Activated T-cell treated with anti-CD3 and anti-CD28 coated beads, Interleukin-2, amount 50 U/mL, for 72 hours (primary cell): ENCODE results near the gene MYPOP. TPM values are rescaled to one million over a fixed set of nuclear protein-coding genes. Genes with fewer than 3 reads are reported as not detected.
"Not testable (repeated sequence)": the region's sequence is repeated elsewhere in the genome, so short reads cannot be mapped to it uniquely, and the experiment has no call there.

ENCODE experiments used
- ATAC-seq, 2 donors: fragments of 150-1000 bp; cut with Tn5 transposase; replicated peaks in 1 of 2; 2 replicates each; pipeline ENCODE4 v1.10.0; 2021; ENCODE audit warnings: moderate library complexity in 2 of 2, mild to moderate bottlenecking in 1 of 2
- DNase-seq, 2 donors: peaks; one replicate each; pipeline ENCODE4 v3.0.0; 2021 to 2022; ENCODE audit warnings: mixed read lengths in 1 of 2
- H3K27ac Mint-ChIP-seq: one replicate; pipeline ENCODE4 v1.8.0; 2022; ENCODE audit warnings: mild to moderate bottlenecking, moderate library complexity, mixed read lengths
- H3K27me3 Mint-ChIP-seq: one replicate; pipeline ENCODE4 v1.8.0; 2022; ENCODE audit warnings: low read depth, mixed read lengths
- H3K36me3 Mint-ChIP-seq, 2 donors: one replicate each; pipeline ENCODE4 v1.8.0; 2022; ENCODE audit warnings: mixed read lengths in 2 of 2, mild to moderate bottlenecking in 1 of 2; ENCODE audit not compliant: insufficient read depth in 2 of 2
- H3K4me1 Mint-ChIP-seq: one replicate; pipeline ENCODE4 v1.8.0; 2022; ENCODE audit warnings: low read depth, mixed read lengths
- H3K4me3 Mint-ChIP-seq, 2 donors: one replicate each; pipeline ENCODE4 v1.8.0; 2022; ENCODE audit warnings: mild to moderate bottlenecking in 2 of 2, mixed read lengths in 2 of 2, moderate library complexity in 2 of 2
- H3K9me3 Mint-ChIP-seq, 2 donors: one replicate each; pipeline ENCODE4 v1.8.0; 2022; ENCODE audit warnings: mixed read lengths in 2 of 2
- total RNA-seq, 2 donors: library from RNA; stranded (reverse); gene quantifications; one replicate each; pipeline ENCODE4 v1.2.3, GENCODE V29; 2022

Gene MYPOP
- total RNA-seq, 2 donors from 2014 or later: 9.2 to 10.9 TPM

DNA sequence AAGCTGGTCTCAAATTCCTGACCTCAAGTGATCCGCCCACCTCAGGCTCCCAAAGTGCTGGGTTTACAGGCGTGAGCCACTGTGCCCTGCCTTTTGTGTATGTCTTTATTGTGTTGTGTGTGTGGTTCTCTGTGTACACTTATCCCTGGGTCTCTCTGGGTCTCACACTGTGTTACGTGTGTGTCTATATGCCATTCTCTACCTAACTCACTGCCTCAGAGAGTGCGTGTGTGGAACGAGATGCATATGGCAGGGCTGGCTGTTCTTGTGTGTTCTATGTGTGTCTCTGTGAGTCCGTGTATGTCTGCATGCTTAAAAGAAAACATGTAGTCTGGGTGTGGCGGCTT is 27.8 kb downstream of the MYPOP start:
- Mint-ChIP-seq H3K9me3 (no peaks in the 10 kb centered on the region), H3K4me3 (no peak overlapping the region), H3K4me1 (peaks cover 31% of the 10 kb centered on the region), H3K27ac (no peak overlapping the region), H3K36me3 (no peaks in the 10 kb centered on the region), H3K27me3 (peaks cover 13% of the 10 kb centered on the region)
- DNase-seq (no peak), ATAC-seq (no peak)

DNA sequence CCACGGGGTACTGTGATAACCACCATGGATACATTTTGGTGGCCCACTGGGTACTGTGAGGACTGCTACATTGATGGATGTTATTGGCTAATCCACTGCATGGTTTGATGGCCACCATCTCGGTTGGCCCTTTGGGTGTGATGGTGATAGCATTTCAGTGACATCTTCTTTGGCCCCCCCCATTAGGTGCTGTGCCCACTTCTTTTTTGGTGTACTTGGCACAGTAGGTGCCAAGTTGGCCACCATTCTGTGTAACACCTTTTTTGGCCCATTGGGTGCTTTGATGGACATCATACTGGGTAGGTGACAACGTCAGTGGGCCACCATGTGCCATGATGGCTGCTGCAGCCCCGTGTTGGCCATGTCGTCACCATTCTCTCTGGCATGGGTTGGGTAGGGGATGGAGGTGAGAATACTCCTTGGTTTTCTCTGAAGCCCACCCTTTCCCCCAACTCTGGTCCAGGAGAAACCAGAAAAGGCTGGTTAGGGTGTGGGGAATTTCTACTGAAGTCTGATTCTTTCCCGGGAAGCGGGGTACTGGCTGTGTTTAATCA is 29.1 kb downstream of the MYPOP start:
- H3K36me3 Mint-ChIP-seq: no peaks in the 10 kb centered on the region
- no peak overlapping the region for H3K4me3 Mint-ChIP-seq
- no peak overlapping the region for H3K27ac Mint-ChIP-seq
- ATAC-seq (no peak), DNase-seq (no peak)
- peaks cover 27% of the 10 kb centered on the region for H3K4me1 Mint-ChIP-seq
- H3K27me3 Mint-ChIP-seq: peaks cover 13% of the 10 kb centered on the region
- H3K9me3 Mint-ChIP-seq: no peaks in the 10 kb centered on the region

DNA sequence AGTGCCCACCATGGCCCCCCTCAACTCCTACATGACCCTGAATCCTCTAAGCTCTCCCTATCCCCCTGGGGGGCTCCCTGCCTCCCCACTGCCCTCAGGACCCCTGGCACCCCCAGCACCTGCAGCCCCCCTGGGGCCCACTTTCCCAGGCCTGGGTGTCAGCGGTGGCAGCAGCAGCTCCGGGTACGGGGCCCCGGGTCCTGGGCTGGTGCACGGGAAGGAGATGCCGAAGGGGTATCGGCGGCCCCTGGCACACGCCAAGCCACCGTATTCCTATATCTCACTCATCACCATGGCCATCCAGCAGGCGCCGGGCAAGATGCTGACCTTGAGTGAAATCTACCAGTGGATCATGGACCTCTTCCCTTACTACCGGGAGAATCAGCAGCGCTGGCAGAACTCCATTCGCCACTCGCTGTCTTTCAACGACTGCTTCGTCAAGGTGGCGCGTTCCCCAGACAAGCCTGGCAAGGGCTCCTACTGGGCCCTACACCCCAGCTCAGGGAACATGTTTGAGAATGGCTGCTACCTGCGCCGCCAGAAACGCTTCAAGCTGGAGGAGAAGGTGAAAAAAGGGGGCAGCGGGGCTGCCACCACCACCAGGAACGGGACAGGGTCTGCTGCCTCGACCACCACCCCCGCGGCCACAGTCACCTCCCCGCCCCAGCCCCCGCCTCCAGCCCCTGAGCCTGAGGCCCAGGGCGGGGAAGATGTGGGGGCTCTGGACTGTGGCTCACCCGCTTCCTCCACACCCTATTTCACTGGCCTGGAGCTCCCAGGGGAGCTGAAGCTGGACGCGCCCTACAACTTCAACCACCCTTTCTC is 30.1 kb downstream of the MYPOP start:
- H3K9me3 Mint-ChIP-seq: no peaks in the 10 kb centered on the region
- peaks cover 17% of the 10 kb centered on the region for H3K4me1 Mint-ChIP-seq
- no peak overlapping the region for H3K4me3 Mint-ChIP-seq
- no peak overlapping the region for H3K27ac Mint-ChIP-seq
- H3K36me3 Mint-ChIP-seq: no peaks in the 10 kb centered on the region
- peaks cover 7% of the 10 kb centered on the region for H3K27me3 Mint-ChIP-seq
- ATAC-seq (no peak), DNase-seq (no peak)

- DNase-seq (no peak), ATAC-seq (no peak)
- no peaks in the 10 kb centered on the region for H3K9me3 Mint-ChIP-seq
- H3K27ac Mint-ChIP-seq: no peak overlapping the region
- H3K36me3 Mint-ChIP-seq: no peaks in the 10 kb centered on the region
- H3K4me3 Mint-ChIP-seq: no peak overlapping the region
- H3K4me1 Mint-ChIP-seq: peaks cover 8% of the 10 kb centered on the region
- H3K27me3 Mint-ChIP-seq: peaks cover 4% of the 10 kb centered on the region
Observed at GRCh38 chr19:45870798-45871197, 31.6 kb downstream of the MYPOP start.

GRCh38 chr19:45867241-45867640 is 35.2 kb downstream of the MYPOP start:
- H3K36me3 Mint-ChIP-seq, DNase-seq, ATAC-seq, H3K4me3 Mint-ChIP-seq, H3K27ac Mint-ChIP-seq, H3K9me3 Mint-ChIP-seq: not testable (repeated sequence)
- peaks cover 25% of the 10 kb centered on the region for H3K27me3 Mint-ChIP-seq
- peaks cover 21% of the 10 kb centered on the region for H3K4me1 Mint-ChIP-seq

- Mint-ChIP-seq H3K27me3 (peaks cover 25% of the 10 kb centered on the region), H3K36me3 (peaks cover 5 to 10% of the 10 kb centered on the region in 2 donors), H3K9me3 (no peaks in the 10 kb centered on the region), H3K4me3 (no peak overlapping the region), H3K27ac (no peak overlapping the region), H3K4me1 (peaks cover 28% of the 10 kb centered on the region)
- DNase-seq (no peak), ATAC-seq (no peak)
Observed at GRCh38 chr19:45866400-45867176, 35.8 kb downstream of the MYPOP start.

GRCh38 chr19:45865269-45865948 is 37.0 kb downstream of the MYPOP start:
- Mint-ChIP-seq H3K4me1 (peaks cover 36% of the 10 kb centered on the region), H3K9me3 (no peaks in the 10 kb centered on the region), H3K4me3 (peak overlapping the region in 1 of 2 donors; percentile 36), H3K36me3 (peaks cover 5 to 10% of the 10 kb centered on the region in 2 donors), H3K27me3 (peaks cover 25% of the 10 kb centered on the region), H3K27ac (no peak overlapping the region)
- DNase-seq (no peak), ATAC-seq (no peak)

DNA sequence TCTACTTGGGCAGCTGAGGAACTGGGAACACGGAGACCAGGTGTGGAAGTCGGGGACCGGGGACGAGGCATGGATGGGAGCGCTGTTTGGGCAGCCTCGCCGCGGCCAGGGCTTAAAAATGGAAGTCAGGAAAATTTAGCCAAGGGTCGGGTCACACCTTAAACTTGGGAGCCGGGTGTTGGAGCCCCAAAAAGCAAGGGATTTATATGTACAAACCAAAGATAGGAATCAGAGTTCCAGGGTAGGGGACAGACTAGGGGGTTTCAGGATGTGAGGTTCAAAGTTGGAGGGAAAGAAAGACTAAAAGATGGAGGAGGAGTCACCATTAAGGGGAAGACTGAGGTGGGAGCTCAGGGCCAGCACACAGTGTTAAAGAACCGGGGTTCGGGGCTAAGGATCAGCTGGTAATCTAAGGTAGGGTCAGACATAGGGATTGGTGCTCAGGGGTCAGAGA is 37.8 kb downstream of the MYPOP start:
- peaks cover 36% of the 10 kb centered on the region for H3K4me1 Mint-ChIP-seq
- H3K27me3 Mint-ChIP-seq: peaks cover 25% of the 10 kb centered on the region
- H3K27ac Mint-ChIP-seq: no peak overlapping the region
- ATAC-seq: no peak
- no peaks in the 10 kb centered on the region for H3K9me3 Mint-ChIP-seq
- no peak for DNase-seq
- peaks cover 5 to 12% of the 10 kb centered on the region in 2 donors for H3K36me3 Mint-ChIP-seq
- H3K4me3 Mint-ChIP-seq: peak overlapping the region; percentile 71 to 78

DNA sequence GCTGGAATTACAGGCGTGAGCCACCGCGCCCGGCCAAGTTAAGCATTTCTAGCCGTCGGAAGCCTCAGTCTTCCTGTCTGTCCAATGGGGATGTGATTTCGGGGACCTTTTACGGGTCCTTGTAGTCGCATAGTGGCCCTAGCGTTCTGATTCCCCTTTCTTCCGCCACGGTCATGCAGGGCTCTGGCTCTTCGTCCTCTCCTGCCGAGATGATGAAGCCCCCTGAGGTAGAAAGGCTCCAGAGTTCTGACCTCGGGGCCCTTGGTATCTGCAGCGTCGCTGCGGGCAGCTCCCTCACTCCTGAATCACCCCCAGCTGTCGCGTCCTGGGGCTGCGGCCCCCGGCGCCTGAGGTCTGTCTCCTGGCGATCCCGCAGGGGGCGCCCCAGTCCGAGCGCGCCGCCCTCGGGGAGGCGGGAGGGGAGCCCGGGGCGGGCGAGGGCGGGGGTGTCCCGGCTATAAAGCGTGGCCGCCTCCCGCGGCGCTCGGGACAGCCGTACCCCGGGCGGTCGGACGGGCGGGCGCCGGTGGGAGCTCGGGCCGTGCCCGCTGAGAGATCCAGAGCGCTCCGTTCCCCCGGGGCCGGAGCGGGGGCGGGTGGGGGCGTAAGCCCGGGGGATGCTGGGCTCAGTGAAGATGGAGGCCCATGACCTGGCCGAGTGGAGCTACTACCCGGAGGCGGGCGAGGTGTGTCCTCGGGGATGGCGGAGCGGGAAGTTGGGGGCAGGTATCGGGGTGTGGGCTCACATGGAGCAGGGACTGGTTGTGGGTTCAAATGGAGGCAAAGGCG is 38.4 kb downstream of the MYPOP start, which contains the start of gene FOXA3:
FOXA3 (plus strand) TSS at position 487 of the 789 bp plus-strand sequence; CDS start at position 618, 131 bp downstream.
- Mint-ChIP-seq H3K27ac (peak within 1 kb of the TSS; percentile 90), H3K4me3 (peak within 1 kb of the TSS; percentile 95 to 99), H3K36me3 (peaks cover 8 to 16% of the 10 kb centered on the region in 2 donors), H3K4me1 (peaks cover 42% of the 10 kb centered on the region), H3K27me3 (peaks cover 25% of the 10 kb centered on the region), H3K9me3 (no peaks in the 10 kb centered on the region)
- DNase-seq (peak; percentile 79 to 84), ATAC-seq (peak; percentile 56 to 61)

DNA sequence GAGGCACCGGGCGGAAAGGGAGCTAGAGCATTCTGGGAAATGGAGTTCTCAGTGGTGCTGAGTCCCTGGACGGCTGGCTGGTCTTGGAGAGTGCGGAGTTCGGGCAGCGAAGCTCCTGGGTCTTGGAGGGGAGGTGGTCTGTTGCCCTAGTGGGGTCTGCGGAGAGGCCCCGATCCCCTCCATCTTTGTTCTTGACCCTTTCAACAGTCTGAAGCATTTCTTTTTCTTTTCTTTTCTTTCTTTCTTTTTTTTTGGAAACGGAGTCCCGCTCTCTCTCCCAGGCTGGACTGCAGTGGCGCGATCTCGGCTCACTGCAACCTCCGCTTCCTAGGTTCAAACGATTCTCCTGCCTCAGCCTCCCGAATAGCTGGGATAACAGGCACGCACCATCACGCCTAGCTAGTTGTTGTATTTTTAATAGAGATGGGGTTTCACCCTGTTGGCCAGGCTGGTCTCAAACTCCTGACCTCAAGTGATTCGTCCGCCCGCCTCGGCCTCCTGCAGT is 39.0 kb downstream of the MYPOP start:
- peak overlapping the region; percentile 95 to 99 for H3K4me3 Mint-ChIP-seq
- H3K36me3 Mint-ChIP-seq: peaks cover 8 to 16% of the 10 kb centered on the region in 2 donors
- H3K4me1 Mint-ChIP-seq: peaks cover 45% of the 10 kb centered on the region
- no peak for ATAC-seq
- no peaks in the 10 kb centered on the region for H3K9me3 Mint-ChIP-seq
- H3K27ac Mint-ChIP-seq: peak overlapping the region; percentile 90
- no peak for DNase-seq
- H3K27me3 Mint-ChIP-seq: peaks cover 25% of the 10 kb centered on the region

GRCh38 chr19:45862564-45863334 is 39.7 kb downstream of the MYPOP start, which contains the start of gene SYMPK:
SYMPK (minus strand) TSS chr19:45863147; CDS start chr19:45854495, 8,652 bp downstream.
- Mint-ChIP-seq H3K27me3 (peaks cover 25% of the 10 kb centered on the region), H3K9me3 (no peaks in the 10 kb centered on the region), H3K4me3 (peak within 1 kb of the TSS; percentile 95 to 99), H3K4me1 (peaks cover 50% of the 10 kb centered on the region), H3K36me3 (peaks cover 9 to 16% of the 10 kb centered on the region in 2 donors), H3K27ac (peak within 1 kb of the TSS; percentile 94)
- DNase-seq (peak; percentile 99 to 100), ATAC-seq (peak; percentile 95 to 97)
